GM21786 (cell line): ENCODE measurements around the gene L1CAM.
"Not testable (repeated sequence)": the region's sequence is repeated elsewhere in the genome, so short reads cannot be mapped to it uniquely, and the experiment has no call there.

Experiments used
- ATAC-seq: cut with Tn5 transposase; IDR thresholded peaks from one replicate; pipeline ENCODE4 v1.9.1; 2021; ENCODE audit not compliant: unreplicated experiment

The L1CAM gene

GRCh38 chrX:153831429-153832150 lies 54.4 kb downstream of the L1CAM start:
- no peak for ATAC-seq

- no peak for ATAC-seq
Measured at GRCh38 chrX:153830640-153831428, 55.1 kb downstream of the L1CAM start.

- no peak for ATAC-seq
Measured at GRCh38 chrX:153829799-153830639, 56.0 kb downstream of the L1CAM start, which contains the start of gene PDZD4. Gene PDZD4 (minus strand): TSS chrX:153830544. CDS start chrX:153830298, 246 bp downstream.

GRCh38 chrX:153829549-153829798 lies 56.5 kb downstream of the L1CAM start:
- ATAC-seq: no peak

GRCh38 chrX:153828723-153829548 lies 57.0 kb downstream of the L1CAM start:
- ATAC-seq: no peak

GRCh38 chrX:153828308-153828707 lies 57.7 kb downstream of the L1CAM start:
- ATAC-seq: no peak

GRCh38 chrX:153827903-153828302 lies 58.1 kb downstream of the L1CAM start:
- ATAC-seq: no peak

GRCh38 chrX:153827016-153827415 lies 59.0 kb downstream of the L1CAM start:
- no peak for ATAC-seq

GRCh38 chrX:153825042-153825441 lies 60.9 kb downstream of the L1CAM start:
- no peak for ATAC-seq

GRCh38 chrX:153824348-153824747 lies 61.6 kb downstream of the L1CAM start:
- ATAC-seq: no peak

- no peak for ATAC-seq
Measured at GRCh38 chrX:153821066-153821465, 64.9 kb downstream of the L1CAM start.

GRCh38 chrX:153820601-153821000 lies 65.4 kb downstream of the L1CAM start:
- no peak for ATAC-seq

GRCh38 chrX:153819384-153820040 lies 66.5 kb downstream of the L1CAM start:
- ATAC-seq: no peak

GRCh38 chrX:153818571-153819383 lies 67.2 kb downstream of the L1CAM start:
- no peak for ATAC-seq

GRCh38 chrX:153818064-153818463 lies 67.9 kb downstream of the L1CAM start:
- not testable (repeated sequence) for ATAC-seq

- ATAC-seq: no peak
Measured at GRCh38 chrX:153816831-153817690, 68.9 kb downstream of the L1CAM start.

GRCh38 chrX:153814591-153815315 lies 71.2 kb downstream of the L1CAM start:
- ATAC-seq: no peak

- ATAC-seq: no peak
Measured at GRCh38 chrX:153813161-153813560, 72.8 kb downstream of the L1CAM start.
